Testis (tissue), 2 donors: Measurements from ENCODE around the gene AJM1.

Experiments
- CTCF ChIP-seq, 3 experiments: fragments of 450-650 bp in 2 of 3; fragments of 200-600 bp in 1 of 3; sonication (generic) in 1 of 3; IDR thresholded peaks; one replicate each; pipeline ENCODE4 v1.5.1; 2016 to 2019; ENCODE audit warnings: antibody characterized with exemption in 3 of 3, mild to moderate bottlenecking in 2 of 3, moderate library complexity in 1 of 3
- POLR2A ChIP-seq: fragments of 450-650 bp; IDR thresholded peaks from one replicate; pipeline ENCODE4 v1.6.1; 2017; ENCODE audit warnings: antibody characterized with exemption, mild to moderate bottlenecking, moderate library complexity

- TF ChIP-seq CTCF (IDR thresholded peaks at IDR 0.05) (no peak), POLR2A (no peak)
Measured at GRCh38 chr9:136860933-136861873, 18.9 kb downstream of the AJM1 start.
